HG02870 (cell line): ENCODE results near the gene TKTL1.
"Not testable (repeated sequence)": the region's sequence is repeated elsewhere in the genome, so short reads cannot be mapped to it uniquely, and the experiment has no call there.

ENCODE experiments used
- ATAC-seq: cut with Tn5 transposase; IDR thresholded peaks from one replicate; pipeline ENCODE4 v1.9.1; 2021; ENCODE audit warnings: mild to moderate bottlenecking, moderate library complexity; ENCODE audit not compliant: unreplicated experiment

The TKTL1 gene

GRCh38 chrX:154341399-154342298 is 46.1 kb downstream of the TKTL1 start:
- peak; percentile 62 for ATAC-seq

- not testable (repeated sequence) for ATAC-seq
These were observed 47.5 kb downstream of the TKTL1 start for GRCh38 chrX:154343063-154343462.

- not testable (repeated sequence) for ATAC-seq
These were observed 48.0 kb downstream of the TKTL1 start for GRCh38 chrX:154343620-154344019.

GRCh38 chrX:154348114-154348531 is 52.5 kb downstream of the TKTL1 start:
- no peak for ATAC-seq

GRCh38 chrX:154348646-154349358 is 53.2 kb downstream of the TKTL1 start:
- ATAC-seq = no peak

GRCh38 chrX:154349359-154349935 is 53.9 kb downstream of the TKTL1 start:
- no peak for ATAC-seq

- no peak for ATAC-seq
These were observed 54.4 kb downstream of the TKTL1 start for GRCh38 chrX:154349979-154350378.

GRCh38 chrX:154350429-154351182 is 55.0 kb downstream of the TKTL1 start:
- ATAC-seq = no peak

- ATAC-seq = no peak
These were observed 55.8 kb downstream of the TKTL1 start for GRCh38 chrX:154351183-154352011.

GRCh38 chrX:154352012-154352401 is 56.4 kb downstream of the TKTL1 start:
- no peak for ATAC-seq

GRCh38 chrX:154352466-154352865 is 56.9 kb downstream of the TKTL1 start:
- no peak for ATAC-seq

- no peak for ATAC-seq
These were observed 57.7 kb downstream of the TKTL1 start for GRCh38 chrX:154353172-154353843.

GRCh38 chrX:154354013-154354412 is 58.4 kb downstream of the TKTL1 start:
- no peak for ATAC-seq

- no peak for ATAC-seq
These were observed 58.9 kb downstream of the TKTL1 start for GRCh38 chrX:154354516-154354915.

- no peak for ATAC-seq
These were observed 59.6 kb downstream of the TKTL1 start for GRCh38 chrX:154355094-154355775.

GRCh38 chrX:154355776-154356140 is 60.2 kb downstream of the TKTL1 start:
- no peak for ATAC-seq

- ATAC-seq = no peak
These were observed 61.0 kb downstream of the TKTL1 start for GRCh38 chrX:154356596-154356995.

- no peak for ATAC-seq
These were observed 61.6 kb downstream of the TKTL1 start for GRCh38 chrX:154357205-154357604.

GRCh38 chrX:154358011-154358410 is 62.4 kb downstream of the TKTL1 start:
- no peak for ATAC-seq
